Measurements from ENCODE around the gene CPSF4L. TPM values are rescaled to one million over a fixed set of nuclear protein-coding genes. Genes with fewer than 3 reads are reported as not detected.

CPSF4L gene
- total RNA-seq = not detected in 2 replicates

GRCh38 chr17:73261617-73261951 is at the start of gene CPSF4L:
CPSF4L (minus strand) TSS chr17:73261880; CDS start chr17:73261818, 62 bp downstream.

Other genes with a start within 250 kb of the CPSF4L start
- gene SLC39A11, start 169.2 kb downstream of the CPSF4L start, total RNA-seq = 12.7 and 27.1 TPM in 2 replicates
- gene SSTR2, start 96.9 kb downstream of the CPSF4L start, total RNA-seq = under 0.01 TPM in 1 of 2 replicates, not detected in the other
- 25.4 and 35.5 TPM in 2 replicates for gene COG1, start 68.8 kb downstream of the CPSF4L start, total RNA-seq
- 39.0 and 52.0 TPM in 2 replicates for gene CDC42EP4, start 50.1 kb upstream of the CPSF4L start, total RNA-seq